HG03060 (cell line): ENCODE results near the gene COMMD6.
"Not testable (repeated sequence)": the region's sequence is repeated elsewhere in the genome, so short reads cannot be mapped to it uniquely, and the experiment has no call there.

Experiments used
- ATAC-seq: cut with Tn5 transposase; IDR thresholded peaks from one replicate; pipeline ENCODE4 v1.9.1; 2021; ENCODE audit warnings: low read depth, moderate number of reproducible peaks; ENCODE audit not compliant: unreplicated experiment

Gene COMMD6

GRCh38 chr13:75537401-75538365, at the start of gene COMMD6:
Gene COMMD6 (minus strand): TSS chr13:75537841. CDS start chr13:75537805, 36 bp downstream.
- peak; percentile 89 for ATAC-seq

- no peak for ATAC-seq
Measured at GRCh38 chr13:75585153-75585552, 47.5 kb upstream of the COMMD6 start.

- no peak for ATAC-seq
Measured at GRCh38 chr13:75583091-75583490, 45.5 kb upstream of the COMMD6 start.

GRCh38 chr13:75581874-75582640, 44.4 kb upstream of the COMMD6 start:
- ATAC-seq: no peak

- ATAC-seq: no peak
Measured at GRCh38 chr13:75579529-75579928, 41.9 kb upstream of the COMMD6 start.

GRCh38 chr13:75569576-75569975, 31.9 kb upstream of the COMMD6 start:
- no peak for ATAC-seq

- no peak for ATAC-seq
Measured at GRCh38 chr13:75566658-75567057, 29.0 kb upstream of the COMMD6 start.

- ATAC-seq: no peak
Measured at GRCh38 chr13:75558145-75558840, 20.7 kb upstream of the COMMD6 start.

- no peak for ATAC-seq
Measured at GRCh38 chr13:75556961-75557360, 19.3 kb upstream of the COMMD6 start.

- ATAC-seq: no peak
Measured at GRCh38 chr13:75555836-75556235, 18.2 kb upstream of the COMMD6 start.

- no peak for ATAC-seq
Measured at GRCh38 chr13:75554981-75555380, 17.3 kb upstream of the COMMD6 start.

- no peak for ATAC-seq
Measured at GRCh38 chr13:75554464-75554863, 16.8 kb upstream of the COMMD6 start.

GRCh38 chr13:75550159-75550567, 12.5 kb upstream of the COMMD6 start:
- ATAC-seq: no peak

GRCh38 chr13:75549262-75550158, 11.9 kb upstream of the COMMD6 start, which contains the start of gene UCHL3:
Gene UCHL3 (plus strand): TSS chr13:75549791. CDS start chr13:75549821, 30 bp downstream.
- peak; percentile 90 for ATAC-seq

GRCh38 chr13:75547917-75548316, 10.3 kb upstream of the COMMD6 start:
- ATAC-seq: no peak

GRCh38 chr13:75545386-75545785, 7.7 kb upstream of the COMMD6 start:
- not testable (repeated sequence) for ATAC-seq

- no peak for ATAC-seq
Measured at GRCh38 chr13:75544681-75545330, 7.2 kb upstream of the COMMD6 start.

GRCh38 chr13:75541961-75542360, 4.3 kb upstream of the COMMD6 start:
- no peak for ATAC-seq

- no peak for ATAC-seq
Measured at GRCh38 chr13:75541287-75541686, 3.6 kb upstream of the COMMD6 start.
